ENCODE data around the gene GRAMD1A.

The GRAMD1A gene

DNA sequence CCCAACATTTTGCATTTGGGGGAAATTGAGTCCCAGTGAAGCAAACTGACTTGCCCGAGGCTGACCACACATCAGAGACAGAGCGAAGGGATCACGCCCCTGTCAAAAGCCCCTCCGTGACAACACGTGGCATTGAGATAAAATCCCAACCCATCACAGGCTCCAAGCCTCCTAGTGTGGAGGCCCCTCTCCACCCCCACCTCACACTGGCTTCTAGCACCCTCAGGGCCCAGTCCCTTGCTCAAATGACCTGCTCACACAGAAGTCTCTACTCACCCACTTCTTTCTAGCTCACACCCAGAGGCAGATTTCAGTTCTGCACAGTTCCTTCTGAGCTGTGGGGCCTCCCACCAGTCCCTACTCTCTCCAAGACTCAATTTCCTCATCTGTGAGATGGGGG is 51.7 kb downstream of the GRAMD1A start:
- Histone ChIP-seq H3K79me2 (ENCODE audit: insufficient read depth, low read length) (no peaks in the 10 kb centered on the region), H3K4me2 (ENCODE audit: low read depth, low read length, poor library complexity, severe bottlenecking) (no peak overlapping the region), H3K36me3 (ENCODE audit: insufficient read depth, low read length) (no peaks in the 10 kb centered on the region), H3K4me3 (ENCODE audit: low read length, poor library complexity, severe bottlenecking) (no peak overlapping the region), H3K9ac (ENCODE audit: low read depth, low read length, poor library complexity, severe bottlenecking) (no peak overlapping the region), H3K27me3 (ENCODE audit: insufficient read depth, low read length, poor library complexity, severe bottlenecking) (no peaks in the 10 kb centered on the region), H3F3A (ENCODE audit: low read depth) (no peaks in the 10 kb centered on the region), H3K9me2 (replicated peaks; ENCODE audit: low read depth, low read length) (no peaks in the 10 kb centered on the region), H4K20me1 (ENCODE audit: insufficient read depth, low read length, poor library complexity, severe bottlenecking) (no peaks in the 10 kb centered on the region), H3K4me1 (ENCODE audit: insufficient read depth, low read length, poor library complexity, severe bottlenecking) (no peaks in the 10 kb centered on the region), H3K9me3 (ENCODE audit: insufficient read depth, low read depth, low read length) (no peaks in the 10 kb centered on the region), H2AFZ (ENCODE audit: low read length) (no peak overlapping the region)
- TF ChIP-seq, protein P1, sequence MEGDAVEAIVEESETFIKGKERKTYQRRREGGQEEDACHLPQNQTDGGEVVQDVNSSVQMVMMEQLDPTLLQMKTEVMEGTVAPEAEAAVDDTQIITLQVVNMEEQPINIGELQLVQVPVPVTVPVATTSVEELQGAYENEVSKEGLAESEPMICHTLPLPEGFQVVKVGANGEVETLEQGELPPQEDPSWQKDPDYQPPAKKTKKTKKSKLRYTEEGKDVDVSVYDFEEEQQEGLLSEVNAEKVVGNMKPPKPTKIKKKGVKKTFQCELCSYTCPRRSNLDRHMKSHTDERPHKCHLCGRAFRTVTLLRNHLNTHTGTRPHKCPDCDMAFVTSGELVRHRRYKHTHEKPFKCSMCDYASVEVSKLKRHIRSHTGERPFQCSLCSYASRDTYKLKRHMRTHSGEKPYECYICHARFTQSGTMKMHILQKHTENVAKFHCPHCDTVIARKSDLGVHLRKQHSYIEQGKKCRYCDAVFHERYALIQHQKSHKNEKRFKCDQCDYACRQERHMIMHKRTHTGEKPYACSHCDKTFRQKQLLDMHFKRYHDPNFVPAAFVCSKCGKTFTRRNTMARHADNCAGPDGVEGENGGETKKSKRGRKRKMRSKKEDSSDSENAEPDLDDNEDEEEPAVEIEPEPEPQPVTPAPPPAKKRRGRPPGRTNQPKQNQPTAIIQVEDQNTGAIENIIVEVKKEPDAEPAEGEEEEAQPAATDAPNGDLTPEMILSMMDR (conservative IDR thresholded peaks at IDR 0.05; ENCODE audit: low read length): no peak
- no peak for TF ChIP-seq EZH2phosphoT487 (IDR thresholded peaks at IDR 0.05; ENCODE audit: borderline replicate concordance)

DNA sequence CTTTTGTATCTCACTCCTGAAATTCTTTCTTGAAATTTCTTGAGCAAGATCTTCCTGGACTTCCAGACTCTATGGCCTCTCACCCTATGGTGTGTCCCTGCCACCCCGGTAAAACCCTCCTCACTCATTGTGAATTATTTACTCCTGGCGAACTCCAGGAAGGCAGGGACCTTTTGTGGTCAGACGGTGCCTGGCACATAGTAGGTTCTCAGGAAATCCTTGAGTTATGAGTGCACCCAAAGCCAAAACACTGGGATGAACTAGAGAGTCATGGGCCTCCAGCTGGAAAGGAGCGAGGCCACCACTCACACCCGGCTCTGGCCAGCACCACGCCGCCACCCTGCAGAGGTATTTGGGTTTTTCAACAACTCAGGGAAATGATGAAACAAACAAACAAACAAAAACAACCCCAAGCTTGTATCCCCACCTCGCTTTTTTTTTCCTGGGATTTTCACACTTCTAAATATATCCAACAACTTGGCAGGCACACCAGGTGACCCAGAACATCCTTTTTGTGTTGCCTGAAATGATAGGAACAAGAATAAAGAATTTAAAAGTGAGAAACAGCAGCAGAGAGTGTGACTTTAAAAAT is 52.6 kb downstream of the GRAMD1A start:
- H3F3A ChIP-seq (ENCODE audit: low read depth): no peaks in the 10 kb centered on the region
- no peak overlapping the region for H3K9ac ChIP-seq (ENCODE audit: low read depth, low read length, poor library complexity, severe bottlenecking)
- H3K27me3 ChIP-seq (ENCODE audit: insufficient read depth, low read length, poor library complexity, severe bottlenecking): no peaks in the 10 kb centered on the region
- H3K4me3 ChIP-seq (ENCODE audit: low read length, poor library complexity, severe bottlenecking): no peak overlapping the region
- H2AFZ ChIP-seq (ENCODE audit: low read length): no peak overlapping the region
- H3K9me3 ChIP-seq (ENCODE audit: insufficient read depth, low read depth, low read length): no peaks in the 10 kb centered on the region
- TF ChIP-seq, protein P1 (conservative IDR thresholded peaks at IDR 0.05; ENCODE audit: low read length): no peak
- TF ChIP-seq EZH2phosphoT487 (IDR thresholded peaks at IDR 0.05; ENCODE audit: borderline replicate concordance): no peak
- H4K20me1 ChIP-seq (ENCODE audit: insufficient read depth, low read length, poor library complexity, severe bottlenecking): no peaks in the 10 kb centered on the region
- H3K79me2 ChIP-seq (ENCODE audit: insufficient read depth, low read length): no peaks in the 10 kb centered on the region
- H3K36me3 ChIP-seq (ENCODE audit: insufficient read depth, low read length): no peaks in the 10 kb centered on the region
- no peak overlapping the region for H3K4me2 ChIP-seq (ENCODE audit: low read depth, low read length, poor library complexity, severe bottlenecking)
- H3K4me1 ChIP-seq (ENCODE audit: insufficient read depth, low read length, poor library complexity, severe bottlenecking): no peaks in the 10 kb centered on the region
- no peaks in the 10 kb centered on the region for H3K9me2 ChIP-seq (replicated peaks; ENCODE audit: low read depth, low read length)

DNA sequence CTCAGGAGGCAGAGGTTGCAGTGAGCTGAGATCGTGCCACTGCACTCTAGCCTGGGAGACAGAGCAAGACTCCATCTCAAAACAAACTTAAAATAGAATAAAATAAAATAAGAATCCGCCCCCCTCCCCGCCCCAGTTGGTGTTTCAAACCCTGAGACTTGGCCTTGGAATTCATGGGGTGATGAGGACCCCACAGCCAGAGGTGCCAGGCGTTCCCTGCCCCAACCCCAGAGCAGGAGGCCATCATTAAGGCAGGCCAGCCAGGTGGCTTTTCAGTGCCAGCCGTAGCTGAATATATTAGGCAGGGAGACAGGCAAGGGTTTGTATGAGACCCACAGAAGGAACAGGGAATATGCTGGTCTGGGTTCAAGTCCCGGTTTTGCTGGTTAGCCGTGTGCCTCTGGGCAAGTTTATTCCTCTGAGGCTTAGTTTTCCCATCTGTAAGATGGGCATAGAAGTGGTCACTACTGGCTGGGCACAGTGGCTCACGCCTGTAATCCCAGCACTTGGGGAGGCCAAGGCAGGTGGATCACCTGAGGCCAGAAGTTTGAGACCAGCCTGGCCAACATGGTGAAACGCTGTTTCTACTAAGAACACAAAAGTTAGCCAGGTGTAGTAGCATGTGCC is 53.7 kb downstream of the GRAMD1A start:
- Histone ChIP-seq H3K9me2 (replicated peaks; ENCODE audit: low read depth, low read length) (no peaks in the 10 kb centered on the region), H3K9ac (ENCODE audit: low read depth, low read length, poor library complexity, severe bottlenecking) (no peak overlapping the region), H3K36me3 (ENCODE audit: insufficient read depth, low read length) (no peaks in the 10 kb centered on the region), H3K79me2 (ENCODE audit: insufficient read depth, low read length) (no peaks in the 10 kb centered on the region), H2AFZ (ENCODE audit: low read length) (no peak overlapping the region), H3K4me1 (ENCODE audit: insufficient read depth, low read length, poor library complexity, severe bottlenecking) (no peaks in the 10 kb centered on the region), H3K4me2 (ENCODE audit: low read depth, low read length, poor library complexity, severe bottlenecking) (no peak overlapping the region), H3F3A (ENCODE audit: low read depth) (no peaks in the 10 kb centered on the region), H3K27me3 (ENCODE audit: insufficient read depth, low read length, poor library complexity, severe bottlenecking) (no peaks in the 10 kb centered on the region), H3K9me3 (ENCODE audit: insufficient read depth, low read depth, low read length) (no peaks in the 10 kb centered on the region), H3K4me3 (ENCODE audit: low read length, poor library complexity, severe bottlenecking) (no peak overlapping the region), H4K20me1 (ENCODE audit: insufficient read depth, low read length, poor library complexity, severe bottlenecking) (no peaks in the 10 kb centered on the region)
- TF ChIP-seq, protein P1 (conservative IDR thresholded peaks at IDR 0.05; ENCODE audit: low read length): no peak
- no peak for TF ChIP-seq EZH2phosphoT487 (IDR thresholded peaks at IDR 0.05; ENCODE audit: borderline replicate concordance)
